CD4-positive, alpha-beta T cell treated with Interleukin-17A for 4 hours (primary cell): ENCODE measurements around the gene IQCM.
"Not testable (repeated sequence)": the region's sequence is repeated elsewhere in the genome, so short reads cannot be mapped to it uniquely, and the experiment has no call there.

Source experiments
- DNase-seq: peaks from one replicate; pipeline ENCODE4 v3.0.0-alpha.2; 2020; ENCODE audit warnings: mixed read lengths

The IQCM gene

DNA sequence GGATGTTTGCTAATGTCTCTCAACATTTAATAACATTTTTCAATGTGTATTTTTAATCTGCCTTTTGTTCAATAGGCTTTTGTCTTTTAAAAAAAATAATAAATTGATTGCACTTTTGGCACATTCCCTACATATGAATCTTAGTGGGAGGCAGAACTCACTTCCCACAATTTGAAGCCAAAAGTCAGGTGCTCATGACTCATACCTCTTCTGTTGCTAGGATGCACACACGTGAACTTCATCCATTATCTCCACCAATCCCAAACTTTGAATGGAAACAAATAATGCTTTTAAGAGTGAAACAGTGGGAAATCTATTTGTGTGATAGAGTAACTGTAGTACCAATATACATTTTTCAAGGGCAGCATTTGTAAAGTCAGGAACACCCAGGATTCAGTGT is 260.5 kb downstream of the IQCM start:
- DNase-seq = no peak

GRCh38 chr4:149553959-149554520 is 261.6 kb downstream of the IQCM start:
- DNase-seq = no peak

- DNase-seq = no peak
Measured at GRCh38 chr4:149552601-149553000, 263.0 kb downstream of the IQCM start.

GRCh38 chr4:149549911-149550310 is 265.7 kb downstream of the IQCM start:
- no peak for DNase-seq

GRCh38 chr4:149534779-149535178 is 280.9 kb downstream of the IQCM start:
- no peak for DNase-seq

GRCh38 chr4:149531861-149532260 is 283.8 kb downstream of the IQCM start:
- no peak for DNase-seq

DNA sequence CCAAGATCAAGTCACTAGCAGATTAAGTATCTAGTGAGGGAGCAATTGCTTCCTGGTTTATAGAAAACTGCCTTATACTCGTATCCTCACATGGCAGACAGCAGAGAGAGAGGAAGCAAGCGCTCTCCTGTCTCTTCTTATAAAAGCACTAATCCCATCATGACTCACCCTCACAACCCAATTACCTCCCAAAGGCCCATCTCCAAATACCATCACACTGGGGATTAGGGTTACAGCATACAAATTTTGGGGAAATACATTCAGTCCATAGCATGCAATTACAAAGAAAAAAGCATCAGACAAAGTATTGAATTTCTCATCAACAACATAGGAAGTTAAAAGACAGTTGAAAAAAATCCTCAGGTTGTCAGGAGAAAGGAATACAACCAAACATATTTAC is 292.6 kb downstream of the IQCM start:
- DNase-seq = no peak

DNA sequence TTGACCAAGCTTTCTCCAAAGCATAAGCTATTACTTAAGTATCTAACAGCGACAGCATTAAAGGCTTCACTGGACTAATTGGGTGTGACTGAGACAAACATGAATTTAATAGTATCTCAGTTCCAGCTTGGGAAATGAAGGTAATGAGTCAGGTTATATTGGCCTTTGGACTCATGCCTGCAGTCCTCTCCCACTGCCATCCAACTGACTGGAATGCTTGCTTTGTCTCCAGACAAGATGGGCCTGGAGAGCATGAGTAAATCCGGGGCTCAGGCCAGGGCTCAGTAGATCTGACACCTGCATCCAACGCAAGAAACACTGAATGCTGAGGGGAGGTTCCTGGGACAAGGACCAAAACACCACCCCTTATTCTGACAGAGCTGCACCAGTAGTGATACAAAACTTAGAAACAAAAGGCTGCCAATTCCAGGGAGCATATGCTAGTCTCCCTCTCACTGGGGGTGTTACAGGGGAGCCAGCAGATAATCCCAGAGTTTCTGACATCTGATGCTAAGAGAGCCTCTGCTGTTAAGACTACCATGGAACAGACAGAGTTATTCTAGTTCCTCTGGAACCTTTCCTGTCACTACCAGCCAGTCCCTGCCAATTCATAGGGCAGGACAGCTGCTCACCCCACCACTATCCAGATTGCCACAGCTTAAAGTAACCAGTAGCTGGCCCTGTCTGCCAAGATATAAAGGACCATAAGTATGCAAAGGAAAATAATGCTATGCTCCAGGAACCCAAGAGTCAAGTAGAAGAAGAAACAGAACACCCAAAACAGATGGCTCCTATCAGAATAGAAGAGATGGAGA is 293.8 kb downstream of the IQCM start:
- no peak for DNase-seq

DNA sequence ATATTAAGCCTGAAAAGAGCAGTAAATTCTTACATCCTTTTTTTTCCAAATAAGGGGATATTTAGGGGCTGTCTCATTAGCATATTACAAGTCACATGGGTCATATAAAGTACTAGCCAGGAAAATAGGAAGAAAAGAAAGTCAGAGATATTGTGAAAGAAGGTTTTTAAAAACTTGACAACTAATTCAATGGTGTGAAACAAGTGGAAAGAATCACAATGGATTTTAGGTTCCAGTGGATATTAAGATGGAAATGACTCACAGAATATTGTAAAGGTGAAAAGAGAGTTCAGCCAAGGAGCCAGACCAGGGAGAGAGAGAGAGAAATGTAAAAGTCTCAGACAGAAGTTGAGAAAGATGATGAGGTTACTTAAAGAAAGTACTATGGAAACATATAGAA is 297.2 kb downstream of the IQCM start:
- DNase-seq = no peak

GRCh38 chr4:149513081-149513480 is 302.6 kb downstream of the IQCM start:
- no peak for DNase-seq

DNA sequence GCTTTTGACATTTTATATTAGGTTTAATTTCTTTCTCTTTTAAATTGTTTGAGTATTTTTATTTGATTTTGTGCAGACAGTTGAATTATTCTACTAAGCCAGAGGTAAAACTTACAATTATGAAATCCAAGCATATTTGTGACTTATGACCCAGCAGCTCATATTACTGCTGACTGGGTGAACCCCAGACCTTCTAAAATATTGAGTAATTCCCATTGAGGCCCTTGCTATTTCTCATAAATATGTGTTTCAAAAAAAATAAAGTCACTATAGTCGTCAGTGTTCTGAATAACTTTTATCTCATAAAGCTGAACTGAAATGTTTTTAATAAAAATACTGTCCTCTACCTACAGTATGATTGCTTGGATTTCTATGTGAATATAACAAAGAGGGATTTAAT is 303.1 kb downstream of the IQCM start:
- DNase-seq = no peak

GRCh38 chr4:149511558-149512298 is 303.9 kb downstream of the IQCM start:
- DNase-seq = no peak

GRCh38 chr4:149507309-149507708 is 308.3 kb downstream of the IQCM start:
- not testable (repeated sequence) for DNase-seq

DNA sequence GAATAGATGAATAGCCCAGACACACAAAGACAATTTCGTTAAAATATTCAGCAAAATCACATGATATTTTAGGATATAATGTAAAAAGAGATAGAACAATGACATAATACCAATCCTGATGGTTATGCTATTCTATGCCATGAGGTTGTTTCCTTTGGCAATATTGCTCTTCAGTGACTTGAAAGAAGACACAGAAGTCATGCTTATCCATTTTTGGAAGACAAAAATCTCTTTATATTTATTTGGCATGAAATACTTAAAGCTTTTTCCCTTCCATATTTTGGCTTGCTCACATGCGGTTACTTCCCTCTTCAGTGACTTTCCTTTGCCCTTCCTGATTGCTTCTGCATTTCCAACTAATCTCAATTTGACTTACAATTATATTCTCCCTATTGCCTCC is 314.8 kb downstream of the IQCM start:
- no peak for DNase-seq

DNA sequence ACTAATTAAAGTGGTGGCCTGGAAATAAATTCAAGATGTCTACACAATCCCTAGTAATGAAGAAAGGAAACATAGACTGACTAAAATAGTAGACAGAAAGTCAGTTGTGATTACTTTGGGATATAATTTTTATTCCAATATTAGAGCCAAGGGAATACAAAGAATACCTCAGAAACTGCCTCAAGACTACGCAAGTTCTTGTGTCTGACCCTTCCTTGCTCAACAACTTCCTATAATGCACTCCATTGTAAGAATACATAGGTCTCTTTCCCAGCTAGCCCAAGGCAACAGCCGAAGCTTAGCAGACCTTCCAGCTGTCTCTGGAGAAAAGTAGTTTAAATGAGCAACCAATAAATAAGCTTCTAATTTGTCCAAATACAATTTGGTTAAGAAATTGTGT is 315.9 kb downstream of the IQCM start:
- no peak for DNase-seq

GRCh38 chr4:149498246-149498645 is 317.4 kb downstream of the IQCM start:
- no peak for DNase-seq

DNA sequence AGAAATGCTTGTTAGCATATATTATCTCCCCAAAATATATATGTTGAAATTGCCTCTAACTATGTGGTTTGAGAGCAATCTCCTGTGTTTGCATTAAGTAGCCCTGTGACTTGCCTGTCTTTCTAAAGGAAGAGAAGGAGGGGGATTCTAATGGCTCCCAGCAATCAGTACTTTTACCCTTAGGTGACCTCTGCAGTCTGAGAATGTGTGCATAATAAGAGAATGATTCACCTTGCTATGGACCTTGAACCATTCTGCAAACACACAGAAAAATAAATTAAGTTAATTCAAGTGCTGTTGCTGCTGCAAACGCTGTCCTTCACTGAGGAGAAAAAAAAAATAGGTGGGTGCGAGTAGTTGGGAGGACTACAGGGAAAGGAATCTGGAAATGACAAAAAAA is 322.2 kb downstream of the IQCM start:
- DNase-seq = no peak

GRCh38 chr4:149489321-149489720 is 326.3 kb downstream of the IQCM start:
- no peak for DNase-seq

GRCh38 chr4:149486861-149487260 is 328.8 kb downstream of the IQCM start:
- DNase-seq = no peak

DNA sequence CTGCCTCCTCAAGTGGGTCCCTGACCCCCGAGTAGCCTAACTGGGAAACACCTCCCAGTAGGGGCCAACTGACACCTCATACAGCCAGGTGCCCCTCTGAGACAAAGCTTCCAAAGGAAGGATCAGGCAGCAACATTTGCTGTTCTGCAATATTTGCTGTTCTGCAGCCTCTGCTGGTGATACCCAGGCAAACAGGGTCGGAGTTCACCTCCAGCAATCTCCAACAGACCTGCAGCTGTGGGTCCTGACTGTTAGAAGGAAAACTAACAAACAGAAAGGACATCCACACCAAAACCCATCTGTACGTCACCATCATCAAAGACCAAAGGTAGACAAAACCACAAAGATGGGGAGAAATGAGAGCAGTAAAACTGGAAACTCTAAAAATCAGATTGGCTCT is 347.0 kb downstream of the IQCM start:
- not testable (repeated sequence) for DNase-seq

DNA sequence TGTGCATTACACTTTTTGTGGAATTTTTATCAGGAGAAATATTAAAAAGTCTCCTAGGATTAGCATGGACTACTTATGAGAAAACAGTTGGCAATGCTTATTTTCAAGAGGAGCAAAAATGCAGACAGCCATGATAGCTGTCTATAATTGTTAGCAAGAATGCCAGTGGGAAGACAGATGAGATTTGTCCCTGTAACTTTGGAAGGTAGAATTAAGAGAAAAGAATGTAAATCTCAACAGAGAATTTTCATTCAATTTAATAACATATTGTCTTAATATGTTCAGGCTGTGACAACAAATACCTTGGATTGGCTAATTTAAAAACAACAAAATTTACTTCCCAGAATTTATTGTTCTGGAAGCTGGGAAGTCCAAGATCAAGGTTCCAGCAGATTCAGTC is 349.2 kb downstream of the IQCM start:
- no peak for DNase-seq

DNA sequence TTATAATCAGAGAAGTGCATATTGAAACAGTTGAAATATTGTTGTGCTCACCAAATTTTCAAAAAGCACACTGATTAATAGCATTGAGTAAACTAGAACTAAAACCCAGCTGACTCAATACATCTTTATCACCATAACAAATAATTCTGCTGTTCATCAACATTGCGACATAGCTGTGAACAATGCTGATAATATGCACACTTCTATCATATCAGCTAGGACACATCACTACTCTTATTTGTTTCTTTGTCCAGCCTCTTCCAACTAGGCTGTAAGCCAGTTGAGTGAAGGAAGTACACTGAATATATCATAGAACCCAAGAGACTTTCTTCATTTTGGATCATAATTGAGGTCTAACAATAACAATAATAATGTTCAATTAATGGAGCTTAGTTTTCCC is 349.7 kb downstream of the IQCM start:
- no peak for DNase-seq

GRCh38 chr4:149443537-149443936 is 372.1 kb downstream of the IQCM start:
- DNase-seq = no peak

DNA sequence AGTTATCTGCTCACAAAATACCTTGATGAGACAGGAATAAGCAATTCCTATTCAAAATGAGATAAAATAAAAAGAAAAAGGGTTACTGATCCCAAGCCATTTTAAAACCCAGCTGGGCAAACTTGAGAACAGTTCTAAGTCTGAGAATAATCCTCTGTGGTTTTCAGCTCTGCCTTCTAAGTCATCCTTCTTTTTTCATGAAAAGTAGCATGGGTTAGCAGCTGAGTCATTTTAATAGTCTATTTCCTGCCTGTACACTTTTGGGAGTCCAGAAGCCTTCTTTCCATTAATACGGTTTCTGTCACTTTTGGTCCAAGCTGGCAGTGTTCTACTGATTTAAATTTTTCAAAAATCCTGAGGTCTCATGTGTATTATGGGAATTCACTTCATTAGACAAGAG is 374.3 kb downstream of the IQCM start:
- no peak for DNase-seq
